NCI-H2171 treated with DMSO at 0.1 percent for 48 hours (cell line): Measurements from ENCODE around the gene ANK3.

ENCODE experiments used
- DNase-seq: peaks from one replicate; lab custom pipeline; 2025; lab: John Stamatoyannopoulos, UW

The ANK3 gene

GRCh38 chr10:60389413-60390025, at the start of gene ANK3:
Gene ANK3 (minus strand): TSS chr10:60389875. CDS start chr10:60389538, 337 bp downstream.
- DNase-seq: peak; percentile 69

- peak; percentile 63 for DNase-seq
Measured at GRCh38 chr10:60434418-60435046, 44.9 kb upstream of the ANK3 start.

DNA sequence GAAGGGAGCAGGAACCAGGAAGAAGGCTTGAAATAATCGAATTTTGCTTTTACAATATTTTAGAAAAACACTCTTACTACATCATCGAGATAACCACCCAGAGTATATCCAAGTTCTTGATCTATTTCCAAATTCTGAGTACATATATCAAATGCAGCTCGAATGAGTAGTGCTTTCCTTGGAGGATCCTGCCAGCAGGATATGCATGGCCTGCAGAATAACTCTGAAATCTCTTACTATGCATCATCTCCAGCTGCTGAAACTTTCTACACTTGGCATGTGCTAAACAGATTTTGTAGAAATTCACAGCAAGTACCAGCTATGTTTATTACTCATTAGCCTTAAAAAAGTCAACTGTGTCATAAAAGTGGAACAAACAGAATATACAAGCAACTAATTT, 44.0 kb upstream of the ANK3 start:
- DNase-seq: no peak

DNA sequence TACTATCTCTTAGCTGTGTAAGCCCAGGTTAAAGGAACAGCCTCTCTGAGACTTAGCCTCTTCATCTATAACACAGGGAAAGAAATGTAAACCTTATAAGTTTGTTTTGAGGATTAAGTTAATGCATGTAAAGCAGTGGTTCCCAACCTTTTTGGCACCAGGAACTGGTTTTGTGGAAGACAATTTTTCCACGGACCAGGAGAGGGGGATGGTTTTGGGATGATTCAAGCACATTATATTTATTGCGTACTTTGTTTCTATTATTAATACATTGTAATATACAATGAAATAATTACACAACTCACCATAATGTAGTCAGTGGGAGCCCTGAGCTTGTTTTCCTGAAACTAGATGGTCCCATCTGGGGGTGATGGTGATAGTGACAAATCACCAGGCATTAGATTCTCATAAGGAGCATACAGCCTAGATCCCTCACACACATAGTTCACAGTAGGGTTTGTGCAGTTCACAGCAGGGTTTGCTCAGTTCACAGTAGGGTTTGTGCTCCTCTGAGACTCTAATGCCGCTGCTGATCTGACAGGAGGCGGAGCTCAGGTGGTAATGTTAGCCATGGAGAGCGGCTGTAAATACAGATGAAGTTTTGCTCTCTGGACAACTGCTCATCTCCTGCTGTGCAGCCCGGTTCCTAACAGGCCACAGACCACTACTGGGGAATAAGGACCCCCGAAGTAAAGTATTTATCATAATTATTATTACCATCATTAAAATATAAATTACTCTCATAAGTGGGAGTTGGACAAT, 41.3 kb upstream of the ANK3 start:
- no peak for DNase-seq

GRCh38 chr10:60430017-60430416, 40.3 kb upstream of the ANK3 start:
- DNase-seq: no peak

- DNase-seq: peak; percentile 12
Measured at GRCh38 chr10:60429084-60429849, 39.6 kb upstream of the ANK3 start.

GRCh38 chr10:60428387-60428737, 38.7 kb upstream of the ANK3 start:
- DNase-seq: no peak

DNA sequence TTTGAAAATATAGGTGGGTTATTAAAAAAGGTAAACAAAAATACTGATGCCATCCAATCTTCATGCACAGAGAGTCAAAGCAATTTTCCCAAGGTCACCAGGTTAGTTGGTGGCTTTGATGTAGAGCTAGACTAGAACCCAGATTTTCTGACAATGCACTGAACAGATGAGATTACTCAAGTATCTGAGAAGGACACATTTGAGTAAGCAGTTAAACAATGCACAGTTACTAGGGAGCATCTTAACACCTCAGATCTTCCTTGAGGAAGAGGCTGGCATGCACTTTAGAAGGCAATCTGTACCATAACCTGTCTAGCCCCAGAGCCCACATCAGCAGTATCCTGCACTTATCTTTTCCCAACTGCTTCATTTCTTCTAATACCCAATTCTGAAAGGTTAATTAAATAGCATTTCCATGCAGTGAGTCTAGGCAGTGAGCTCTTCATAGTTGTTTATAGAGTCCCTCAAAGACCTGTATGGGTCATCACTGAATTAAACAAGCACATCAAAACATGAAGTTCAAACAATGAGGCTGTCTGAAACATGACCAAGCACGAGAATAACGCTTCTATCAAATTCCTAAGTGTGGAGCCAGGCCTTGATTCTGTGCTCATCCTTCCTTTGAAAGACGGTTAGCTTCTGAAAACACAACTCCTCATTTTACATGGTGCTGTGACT, 38.2 kb upstream of the ANK3 start:
- DNase-seq: no peak

DNA sequence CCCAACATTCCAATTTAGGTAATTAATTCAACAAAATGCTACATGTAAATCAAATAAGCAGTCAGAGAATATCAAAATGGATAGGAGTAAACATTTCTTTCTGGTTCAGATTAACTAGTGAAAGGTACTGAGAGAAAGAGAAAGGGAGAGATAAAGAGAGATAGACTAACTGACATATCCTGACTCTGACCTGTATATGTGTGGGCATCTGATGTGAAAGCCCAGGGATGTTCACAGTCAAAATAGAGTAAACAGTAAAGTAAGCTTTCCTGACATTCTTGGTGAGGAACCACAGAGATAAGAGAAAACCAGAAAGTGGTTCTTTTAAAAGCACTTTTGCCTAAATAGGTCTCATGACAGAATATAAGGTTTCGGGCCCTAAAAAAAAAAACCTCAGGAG, 37.5 kb upstream of the ANK3 start:
- DNase-seq: no peak

- no peak for DNase-seq
Measured at GRCh38 chr10:60426425-60426824, 36.8 kb upstream of the ANK3 start.

DNA sequence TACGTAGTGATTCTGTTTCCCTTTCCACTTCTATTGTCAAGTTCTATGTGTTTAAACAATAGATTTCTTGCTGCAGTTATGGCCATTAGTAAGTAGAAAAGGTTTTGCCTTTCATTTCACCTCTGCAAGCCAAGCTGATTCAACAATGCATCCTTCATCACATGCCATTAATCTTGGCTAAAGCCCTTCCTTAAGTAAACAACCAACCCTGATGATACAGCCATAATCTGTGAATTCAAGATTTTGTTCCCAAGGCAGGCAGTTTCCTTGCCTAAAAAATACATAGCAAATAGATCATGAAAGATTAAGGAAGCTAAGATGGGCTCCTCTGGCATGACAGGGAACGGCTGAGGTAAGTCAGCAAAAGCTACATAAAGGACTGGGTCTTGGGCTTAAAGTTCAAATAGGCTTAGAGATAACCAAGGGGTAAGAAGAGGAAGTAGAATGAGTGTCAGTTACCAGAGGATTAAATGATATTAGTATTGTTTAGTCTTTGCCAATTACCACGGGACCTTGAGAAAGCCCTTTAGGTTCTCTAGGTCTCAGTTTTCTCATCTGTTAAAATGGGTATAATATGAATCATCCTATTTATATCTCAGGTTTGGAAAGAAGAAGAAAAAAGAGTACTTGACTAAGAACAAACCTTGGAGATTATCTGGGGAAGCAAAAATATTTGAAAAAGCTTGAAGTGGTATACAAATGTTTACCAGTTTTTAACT, 35.9 kb upstream of the ANK3 start:
- DNase-seq: no peak

DNA sequence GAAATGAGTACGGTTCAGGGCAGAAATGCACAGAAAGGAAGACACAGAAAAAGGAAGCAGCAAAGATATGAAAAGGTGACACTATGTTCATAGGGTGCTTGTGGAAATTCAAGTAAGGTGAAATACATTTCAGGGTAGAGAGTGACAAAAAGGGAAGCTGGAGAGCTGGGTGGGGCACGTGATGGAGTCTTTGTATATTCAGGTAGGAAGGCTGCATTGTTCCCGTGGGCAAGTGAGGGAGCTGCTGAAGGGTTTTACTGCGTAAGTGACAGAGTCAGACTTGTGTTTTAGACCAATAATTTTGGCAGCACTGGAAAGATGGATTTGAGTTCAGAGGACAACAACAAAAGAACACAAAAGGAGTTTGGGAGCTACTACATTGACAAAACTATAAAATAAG, 35.3 kb upstream of the ANK3 start:
- DNase-seq: no peak

DNA sequence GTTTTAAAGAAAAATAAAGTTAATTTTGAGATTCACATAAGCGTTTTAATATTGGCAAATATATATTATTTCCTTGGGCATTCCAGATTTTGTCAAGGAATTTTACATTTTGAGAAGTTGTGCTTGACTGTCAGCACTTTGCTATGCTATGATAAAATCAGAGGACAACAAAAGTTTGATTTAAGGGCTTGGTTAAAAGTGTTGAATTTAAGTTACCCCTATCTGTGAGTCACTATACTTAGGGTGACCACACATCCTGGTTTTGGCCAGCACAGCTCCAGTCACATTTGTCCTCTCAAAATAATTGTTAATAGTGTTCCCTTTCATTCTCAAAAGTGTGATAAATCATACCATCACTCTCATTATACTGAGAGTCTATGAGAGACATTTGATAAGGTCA, 34.2 kb upstream of the ANK3 start:
- no peak for DNase-seq

- DNase-seq: no peak
Measured at GRCh38 chr10:60422809-60423208, 33.1 kb upstream of the ANK3 start.

GRCh38 chr10:60420991-60421894, 31.6 kb upstream of the ANK3 start:
- DNase-seq: no peak

DNA sequence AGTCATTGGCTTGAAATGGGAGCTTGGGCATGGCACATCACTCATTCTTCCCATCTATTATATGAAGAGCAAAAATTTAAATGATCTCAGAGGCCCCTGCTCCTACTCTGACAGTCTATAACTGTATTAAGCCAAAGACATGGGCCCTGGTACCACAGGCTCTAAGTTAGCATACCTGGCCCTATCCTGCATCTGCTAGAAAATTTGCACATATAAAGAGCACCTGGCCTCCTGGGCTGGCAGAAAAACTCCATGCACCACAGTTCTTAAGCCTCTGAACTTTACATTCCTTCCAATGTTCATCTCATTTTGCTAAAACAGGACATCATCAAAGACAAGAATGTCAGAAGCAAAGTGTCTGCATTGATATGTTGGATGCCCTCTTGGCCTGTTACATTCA, 29.6 kb upstream of the ANK3 start:
- DNase-seq: no peak

DNA sequence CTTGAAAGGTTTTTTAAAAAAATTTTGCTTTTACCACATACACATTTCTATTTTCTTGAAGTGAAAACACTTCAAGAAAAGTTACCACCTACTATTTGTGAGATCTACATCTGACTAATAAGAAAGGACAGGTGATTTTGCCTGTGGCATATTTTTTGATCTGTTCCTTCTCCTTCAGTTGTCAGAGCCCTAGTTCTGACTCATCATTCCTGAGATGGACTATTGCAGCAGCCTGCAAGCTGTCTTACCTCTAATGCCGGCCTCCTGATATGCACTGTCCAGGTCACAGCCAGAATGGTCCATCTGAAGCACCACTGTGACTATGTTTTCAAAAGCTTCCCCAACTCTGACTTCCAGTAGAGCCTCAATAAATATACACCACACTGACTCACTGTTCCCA, 28.2 kb upstream of the ANK3 start:
- DNase-seq: no peak

- no peak for DNase-seq
Measured at GRCh38 chr10:60417024-60417423, 27.3 kb upstream of the ANK3 start.

DNA sequence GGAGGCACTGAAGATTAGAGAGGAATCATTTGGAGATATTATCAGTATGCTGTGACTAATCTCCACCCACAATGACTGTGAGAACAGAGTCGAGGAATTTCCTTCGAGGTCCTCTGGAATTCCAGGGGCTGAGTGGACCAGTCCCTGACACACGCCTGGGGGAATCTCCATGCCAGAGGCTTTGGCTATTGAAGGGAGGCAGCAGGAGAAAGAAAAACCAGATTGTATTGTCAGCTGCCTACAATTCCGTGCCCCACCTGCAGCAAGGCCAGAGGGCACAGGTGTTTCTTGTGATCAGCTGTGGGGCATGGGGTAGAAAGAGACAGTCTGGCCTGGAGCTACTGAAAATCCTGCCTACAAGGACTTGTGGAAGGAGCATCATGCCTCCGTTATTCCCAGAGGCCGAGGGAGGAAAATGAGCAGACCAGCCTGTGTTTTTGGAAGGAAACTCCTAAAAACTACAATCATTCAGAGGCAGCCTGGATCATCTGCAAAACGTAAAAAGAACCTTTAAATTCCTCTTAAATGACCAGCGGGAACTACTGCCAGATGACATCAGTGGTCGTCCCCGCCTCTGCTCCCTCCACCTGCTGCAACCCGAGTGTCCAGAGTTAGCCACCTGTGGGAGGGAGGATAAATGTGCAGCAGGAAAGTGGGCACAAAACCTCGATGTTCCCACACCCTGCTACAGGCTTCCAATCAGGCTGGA, 25.4 kb upstream of the ANK3 start:
- no peak for DNase-seq

DNA sequence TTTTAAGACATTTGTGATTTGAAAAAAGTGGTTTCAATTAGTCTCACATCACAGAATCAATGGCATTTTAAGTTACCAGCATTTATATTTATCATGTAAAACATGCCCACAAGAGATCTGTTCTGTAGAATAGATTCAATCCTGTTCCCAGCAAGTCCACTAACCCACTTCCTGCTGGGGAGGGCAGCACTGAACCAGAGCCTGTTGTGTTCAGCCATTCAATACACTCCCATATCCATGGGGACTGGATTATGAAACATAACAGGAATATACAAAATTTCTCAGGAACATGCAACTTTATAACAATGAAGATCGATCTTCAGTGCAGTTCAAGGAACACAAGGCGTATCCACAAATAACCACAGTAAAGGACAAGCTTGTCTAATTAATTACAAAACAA, 24.4 kb upstream of the ANK3 start:
- no peak for DNase-seq
